PFSK-1 (cell line): Measurements from ENCODE around the gene SYT3.

Experiments used
- FOXP2 ChIP-seq: optimal IDR thresholded peaks from 2 replicates; pipeline ENCODE3; 2011; ENCODE audit warnings: borderline replicate concordance, control low read depth, inconsistent platforms; ENCODE audit not compliant: insufficient read depth; ENCODE audit errors: extremely low read length, extremely low read depth
- POLR2AphosphoS5 ChIP-seq: IDR thresholded peaks from 2 replicates; pipeline ENCODE4 v1.6.1; 2012; ENCODE audit warnings: low read depth, mild to moderate bottlenecking, control low read depth, low read length, moderate library complexity
- REST ChIP-seq, 2 experiments: IDR thresholded peaks; 2 replicates each; pipeline versions ENCODE4 v1.6.1 to v1.8.0; 2011 to 2012; ENCODE audit warnings: low read depth in 2 of 2, low read length in 2 of 2, control low read depth in 1 of 2, inconsistent platforms in 1 of 2, mild to moderate bottlenecking in 1 of 2, moderate library complexity in 1 of 2; ENCODE audit not compliant: insufficient read depth in 1 of 2
- SIN3A ChIP-seq: IDR thresholded peaks from 2 replicates; pipeline ENCODE4 v1.6.1; 2012; ENCODE audit warnings: mild to moderate bottlenecking, low read length, moderate library complexity, borderline replicate concordance; ENCODE audit not compliant: insufficient read depth
- TAF1 ChIP-seq: IDR thresholded peaks from 2 replicates; pipeline ENCODE4 v1.6.1; 2012; ENCODE audit warnings: low read length, control low read depth, borderline replicate concordance; ENCODE audit not compliant: insufficient read depth

The SYT3 gene

GRCh38 chr19:50657712-50658440 is 18.2 kb upstream of the SYT3 start:
- TF ChIP-seq SIN3A (no peak), TAF1 (no peak), POLR2AphosphoS5 (no peak), FOXP2 (no peak), REST (IDR thresholded peaks at IDR 0.05; ENCODE audit: insufficient read depth in 1 of 2, low read depth in 2 of 2, low read length in 2 of 2) (no peak)

- TF ChIP-seq SIN3A (no peak), REST (IDR thresholded peaks at IDR 0.05; ENCODE audit: insufficient read depth in 1 of 2, low read depth in 2 of 2, low read length in 2 of 2) (no peak), TAF1 (no peak), FOXP2 (no peak), POLR2AphosphoS5 (no peak)
Measured at GRCh38 chr19:50657222-50657669, 17.6 kb upstream of the SYT3 start.

- TF ChIP-seq SIN3A (no peak), FOXP2 (no peak), POLR2AphosphoS5 (no peak), REST (IDR thresholded peaks at IDR 0.05; ENCODE audit: insufficient read depth in 1 of 2, low read depth in 2 of 2, low read length in 2 of 2) (no peak), TAF1 (no peak)
Measured at GRCh38 chr19:50654882-50655281, 15.2 kb upstream of the SYT3 start.

GRCh38 chr19:50652722-50653121 is 13.0 kb upstream of the SYT3 start:
- TF ChIP-seq POLR2AphosphoS5: no peak
- no peak for TF ChIP-seq REST (IDR thresholded peaks at IDR 0.05; ENCODE audit: insufficient read depth in 1 of 2, low read depth in 2 of 2, low read length in 2 of 2)
- no peak for TF ChIP-seq FOXP2
- TF ChIP-seq SIN3A: no peak
